CD4-positive, alpha-beta T cell (primary cell): ENCODE measurements around the gene SCGB1D2. TPM values are rescaled to one million over a fixed set of nuclear protein-coding genes. Genes with fewer than 3 reads are reported as not detected.

ENCODE experiments used
- ATAC-seq: fragments of 200-7000 bp; cut with Tn5 transposase; one replicate; pipeline ENCODE4 v1.10.0; 2022; ENCODE audit warnings: mild to moderate bottlenecking; ENCODE audit not compliant: poor library complexity
- CTCF ChIA-PET: fragments of 350-600 bp; sonication (Branson Sonifier 250); formaldehyde crosslinking; loops from one replicate; lab custom pipeline; 2021; ENCODE audit warnings: antibody characterized with exemption, inconsistent platforms; lab: Charles Lee
- POLR2A ChIA-PET: fragments of 350-600 bp; sonication (Branson Sonifier 250); formaldehyde crosslinking; loops from one replicate; lab custom pipeline; 2021; ENCODE audit warnings: antibody characterized with exemption, inconsistent platforms; lab: Charles Lee
- DNase-seq, 14 experiments: peaks; one replicate each; pipeline ENCODE4 v3.0.0-alpha.2; 2013 to 2020; ENCODE audit warnings: mixed read lengths in 2 of 14
- H3K27ac ChIP-seq, 2 donors: one replicate each; pipeline versions ENCODE4 v1.5.1 to v1.7.0; 2013; ENCODE audit warnings: low read length in 2 of 2, low read depth in 1 of 2, mild to moderate bottlenecking in 1 of 2
- H3K27me3 ChIP-seq, 2 experiments: 1 replicate in 1 of 2; 2 replicates in 1 of 2; pipeline versions ENCODE4 v1.6.1 to v1.7.0; 2013; ENCODE audit warnings: low read length in 2 of 2, control low read depth in 1 of 2, mild to moderate bottlenecking in 1 of 2, moderate library complexity in 1 of 2; ENCODE audit not compliant: insufficient read depth in 2 of 2, control insufficient read depth in 1 of 2
- H3K36me3 ChIP-seq: one replicate; pipeline ENCODE4 v1.6.1; 2013; ENCODE audit warnings: low read length, control low read depth; ENCODE audit not compliant: insufficient read depth
- H3K4me1 ChIP-seq: one replicate; pipeline ENCODE4 v1.6.1; 2013; ENCODE audit warnings: low read length, control low read depth; ENCODE audit not compliant: insufficient read depth
- H3K4me3 ChIP-seq: one replicate; pipeline ENCODE4 v1.5.1; 2013; ENCODE audit warnings: mild to moderate bottlenecking, low read length, moderate library complexity
- H3K9me3 ChIP-seq, 2 experiments: 1 replicate in 1 of 2; 2 replicates in 1 of 2; pipeline versions ENCODE4 v1.6.1 to v1.7.0; 2013; ENCODE audit warnings: low read length in 2 of 2, mild to moderate bottlenecking in 2 of 2, control low read depth in 1 of 2, moderate library complexity in 1 of 2; ENCODE audit not compliant: control insufficient read depth in 1 of 2, insufficient read depth in 1 of 2
- H3K27ac Mint-ChIP-seq: one replicate; pipeline ENCODE4 v1.8.0; 2020; ENCODE audit warnings: mixed read lengths
- H3K27me3 Mint-ChIP-seq: one replicate; pipeline ENCODE4 v1.8.0; 2021; ENCODE audit warnings: mixed read lengths
- H3K36me3 Mint-ChIP-seq: one replicate; pipeline ENCODE4 v1.8.0; 2021; ENCODE audit warnings: low read depth, mixed read lengths
- H3K4me1 Mint-ChIP-seq: one replicate; pipeline ENCODE4 v1.8.0; 2021; ENCODE audit warnings: low read depth, mixed read lengths
- H3K4me3 Mint-ChIP-seq: one replicate; pipeline ENCODE4 v1.8.0; 2020; ENCODE audit warnings: mild to moderate bottlenecking, mixed read lengths
- H3K9me3 Mint-ChIP-seq: one replicate; pipeline ENCODE4 v1.8.0; 2020; ENCODE audit warnings: mixed read lengths
- intact Hi-C, 2 experiments: fragments of 100-400 bp; cut with DNase I in 1 of 2; cut with micrococcal nuclease in 1 of 2; formaldehyde crosslinking; loops; one replicate each; pipeline versions ENCODE4 v1.15.1 to v1.9.0; 2023 to 2025; cut with DNase I, micrococcal nuclease
- total RNA-seq, 174 experiments: library from RNA in 2 of 174; stranded (reverse) in 2 of 174; gene quantifications; one replicate each; pipeline ENCODE4 v1.2.3 and lab custom pipeline; 2021 to 2026
- TF ChIP-seq, protein P1 (sequence below): fragments of 200-600 bp; IDR thresholded peaks from one replicate; pipeline ENCODE4 v1.8.0; 2022; ENCODE audit warnings: antibody characterized with exemption, mild to moderate bottlenecking

The SCGB1D2 gene
- total RNA-seq, 2 experiments from 2014 or later, result not detected

DNA sequence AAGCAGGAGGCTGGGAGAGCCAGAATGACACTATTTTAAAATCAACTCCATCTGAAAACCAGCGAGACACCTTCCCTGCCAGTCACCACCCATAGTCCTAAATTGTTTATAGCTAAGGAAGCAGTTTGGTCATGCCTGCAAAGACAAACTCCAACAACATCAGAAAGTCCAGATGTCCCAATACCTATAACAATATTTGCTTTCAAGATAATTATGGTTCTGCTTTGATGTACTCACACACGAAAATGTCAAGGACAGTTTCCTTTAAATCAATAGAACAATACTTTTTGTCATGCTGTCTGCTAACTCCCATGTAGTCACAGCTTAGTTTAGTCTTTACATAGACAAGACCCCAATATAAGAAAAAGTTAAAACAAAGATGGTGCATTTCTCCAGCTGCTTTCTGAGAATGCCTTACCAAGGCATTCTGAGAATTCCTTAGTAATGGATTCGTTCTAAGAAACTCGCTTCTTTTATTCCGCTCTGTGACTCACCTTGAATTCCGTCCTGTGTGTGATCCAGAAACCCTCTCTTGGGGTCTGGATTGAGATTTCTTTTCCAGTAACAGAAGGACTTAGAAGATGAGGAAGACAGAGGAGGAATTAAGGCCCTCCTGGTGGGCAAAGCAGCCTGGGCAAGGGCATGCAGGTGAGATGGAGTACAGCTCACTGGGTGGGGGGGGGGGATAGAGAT is 18.4 kb downstream of the SCGB1D2 start:
- Histone ChIP-seq H3K36me3 (no peaks in the 10 kb centered on the region), H3K27me3 (no peaks in the 10 kb centered on the region), H3K4me3 (no peak overlapping the region), H3K4me1 (no peaks in the 10 kb centered on the region), H3K27ac (no peak overlapping the region), H3K9me3 (no peaks in the 10 kb centered on the region)
- H3K36me3 Mint-ChIP-seq, result peaks cover 4% of the 10 kb centered on the region
- H3K27me3 Mint-ChIP-seq, result peaks cover 52% of the 10 kb centered on the region
- no peaks in the 10 kb centered on the region for H3K4me1 Mint-ChIP-seq
- ATAC-seq (no peak), DNase-seq (no peak)
- TF ChIP-seq, protein P1, sequence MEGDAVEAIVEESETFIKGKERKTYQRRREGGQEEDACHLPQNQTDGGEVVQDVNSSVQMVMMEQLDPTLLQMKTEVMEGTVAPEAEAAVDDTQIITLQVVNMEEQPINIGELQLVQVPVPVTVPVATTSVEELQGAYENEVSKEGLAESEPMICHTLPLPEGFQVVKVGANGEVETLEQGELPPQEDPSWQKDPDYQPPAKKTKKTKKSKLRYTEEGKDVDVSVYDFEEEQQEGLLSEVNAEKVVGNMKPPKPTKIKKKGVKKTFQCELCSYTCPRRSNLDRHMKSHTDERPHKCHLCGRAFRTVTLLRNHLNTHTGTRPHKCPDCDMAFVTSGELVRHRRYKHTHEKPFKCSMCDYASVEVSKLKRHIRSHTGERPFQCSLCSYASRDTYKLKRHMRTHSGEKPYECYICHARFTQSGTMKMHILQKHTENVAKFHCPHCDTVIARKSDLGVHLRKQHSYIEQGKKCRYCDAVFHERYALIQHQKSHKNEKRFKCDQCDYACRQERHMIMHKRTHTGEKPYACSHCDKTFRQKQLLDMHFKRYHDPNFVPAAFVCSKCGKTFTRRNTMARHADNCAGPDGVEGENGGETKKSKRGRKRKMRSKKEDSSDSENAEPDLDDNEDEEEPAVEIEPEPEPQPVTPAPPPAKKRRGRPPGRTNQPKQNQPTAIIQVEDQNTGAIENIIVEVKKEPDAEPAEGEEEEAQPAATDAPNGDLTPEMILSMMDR, result no peak
- H3K27ac Mint-ChIP-seq, result no peak overlapping the region
- CTCF ChIA-PET, result interaction anchor here (0.5 to 0.7 kb wide), 3 partner anchors 25 to 1030 kb away, joined by 3 to 4 read pairs (median 3); no protein-coding TSS in a partner anchor
- H3K4me3 Mint-ChIP-seq, result no peak overlapping the region
- intact Hi-C loops, result no loop called here
- no peaks in the 10 kb centered on the region for H3K9me3 Mint-ChIP-seq
- POLR2A ChIA-PET, result no interaction called here

DNA sequence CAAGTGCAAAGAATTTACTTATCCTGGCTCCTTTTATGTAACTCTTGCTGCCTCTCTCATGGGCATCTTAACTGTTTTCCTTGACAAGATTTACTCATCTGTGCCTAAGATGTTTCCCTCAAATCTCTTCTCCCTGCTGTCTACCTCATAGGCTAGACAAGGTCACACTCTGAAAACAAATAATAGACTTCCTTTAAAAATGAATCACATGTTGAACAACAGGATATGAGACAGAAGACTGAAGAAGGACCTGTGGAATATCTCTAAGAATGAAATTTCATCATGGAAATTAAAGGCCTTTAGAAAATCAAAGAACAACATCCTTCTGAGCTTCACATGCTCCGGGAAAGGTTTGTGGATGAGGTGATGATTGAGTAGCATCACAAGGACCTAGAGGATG is 22.0 kb downstream of the SCGB1D2 start:
- Histone ChIP-seq H3K27me3 (no peaks in the 10 kb centered on the region), H3K4me1 (no peaks in the 10 kb centered on the region), H3K36me3 (no peaks in the 10 kb centered on the region), H3K9me3 (no peaks in the 10 kb centered on the region), H3K27ac (no peak overlapping the region), H3K4me3 (no peak overlapping the region)
- H3K4me3 Mint-ChIP-seq, result no peak overlapping the region
- H3K27me3 Mint-ChIP-seq, result peaks cover 52% of the 10 kb centered on the region
- intact Hi-C loops, result no loop called here
- H3K9me3 Mint-ChIP-seq, result no peaks in the 10 kb centered on the region
- TF ChIP-seq, protein P1, result no peak
- DNase-seq (no peak), ATAC-seq (no peak)
- no peaks in the 10 kb centered on the region for H3K4me1 Mint-ChIP-seq
- no peaks in the 10 kb centered on the region for H3K36me3 Mint-ChIP-seq
- ChIA-PET POLR2A (no interaction called here), CTCF (no interaction called here)
- H3K27ac Mint-ChIP-seq, result no peak overlapping the region

GRCh38 chr11:62266558-62266957 is 24.5 kb downstream of the SCGB1D2 start:
- no peak overlapping the region for H3K4me3 Mint-ChIP-seq
- ATAC-seq (no peak), DNase-seq (no peak)
- no peak overlapping the region for H3K27ac ChIP-seq
- intact Hi-C loops, result no loop called here
- peaks cover 52% of the 10 kb centered on the region for H3K27me3 Mint-ChIP-seq
- CTCF ChIA-PET, result no interaction called here
- no peaks in the 10 kb centered on the region for H3K4me1 Mint-ChIP-seq
- H3K27me3 ChIP-seq, result no peaks in the 10 kb centered on the region
- no peaks in the 10 kb centered on the region for H3K4me1 ChIP-seq
- H3K9me3 ChIP-seq, result no peaks in the 10 kb centered on the region
- no peak overlapping the region for H3K27ac Mint-ChIP-seq
- no peak overlapping the region for H3K4me3 ChIP-seq
- POLR2A ChIA-PET, result no interaction called here
- H3K9me3 Mint-ChIP-seq, result no peaks in the 10 kb centered on the region
- TF ChIP-seq, protein P1, result no peak
- no peaks in the 10 kb centered on the region for H3K36me3 ChIP-seq
- H3K36me3 Mint-ChIP-seq, result no peaks in the 10 kb centered on the region
